NB4 (cell line): ENCODE measurements around the gene SRSF2.
"Not testable (repeated sequence)": the region's sequence is repeated elsewhere in the genome, so short reads cannot be mapped to it uniquely, and the experiment has no call there.

Experiments used
- DNase-seq: peaks from one replicate; pipeline ENCODE4 v3.0.0; 2010; ENCODE audit warnings: low read depth
- H3K4me3 ChIP-seq: one replicate; pipeline ENCODE4 v1.5.1; 2011; ENCODE audit warnings: mild to moderate bottlenecking, low read depth, low read length, moderate library complexity
- CTCF ChIP-seq: IDR thresholded peaks from one replicate; pipeline ENCODE4 v1.5.1; 2012; ENCODE audit warnings: low read depth, low read length
- MAX ChIP-seq: IDR thresholded peaks from 2 replicates; pipeline ENCODE4 v1.6.1; 2011; ENCODE audit warnings: low read depth, low read length
- MYC ChIP-seq: IDR thresholded peaks from 2 replicates; pipeline ENCODE4 v1.6.1; 2011; ENCODE audit warnings: low read depth, low read length
- POLR2A ChIP-seq: IDR thresholded peaks from 2 replicates; pipeline ENCODE4 v1.6.1; 2011; ENCODE audit warnings: mild to moderate bottlenecking; ENCODE audit not compliant: insufficient read length; ENCODE audit errors: extremely low read depth

The SRSF2 gene

DNA sequence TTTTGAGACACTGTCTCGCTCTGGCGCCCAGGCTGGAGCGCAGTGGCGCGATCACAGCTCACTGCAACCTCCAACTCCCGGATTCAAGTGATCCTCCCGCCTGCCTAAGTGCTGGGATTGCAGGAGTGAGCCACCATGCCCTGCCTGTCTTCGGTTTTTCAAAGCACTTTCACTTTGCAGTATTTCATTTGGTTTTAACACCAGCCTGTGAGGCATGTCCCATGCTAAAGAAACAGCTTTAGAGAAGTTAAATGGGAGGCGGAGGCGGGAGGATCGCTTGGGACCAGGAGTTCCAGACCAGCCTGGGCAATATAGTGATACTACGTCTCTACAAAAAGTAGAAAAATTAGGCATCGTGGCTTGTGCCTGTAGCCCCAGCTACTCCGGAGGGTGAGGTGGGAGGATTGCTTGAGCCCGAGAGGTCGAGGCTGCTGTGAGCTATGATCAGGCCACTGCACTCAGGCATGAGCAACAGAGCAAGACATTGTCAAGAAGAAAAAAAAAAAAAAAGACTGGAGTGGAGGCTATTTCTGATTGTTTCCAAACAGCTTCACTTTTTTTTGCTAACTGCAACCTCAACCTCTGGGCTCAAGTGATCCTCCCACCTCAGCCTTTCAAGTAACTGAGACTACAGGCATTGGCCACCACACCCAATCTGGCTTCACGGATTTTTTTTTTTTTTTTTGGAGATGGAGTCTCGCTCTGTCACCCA is 9.2 kb downstream of the SRSF2 start:
- peak overlapping the region; percentile 76 for H3K4me3 ChIP-seq
- DNase-seq, result peak; percentile 45
- TF ChIP-seq POLR2A (no peak), MAX (no peak), MYC (no peak), CTCF (no peak)

GRCh38 chr17:76726776-76727718 is 10.1 kb downstream of the SRSF2 start, which contains the start of gene METTL23:
TSS of gene METTL23 (plus strand) at chr17:76726839. CDS start at chr17:76729711, 2,872 bp downstream.
- H3K4me3 ChIP-seq, result peak within 1 kb of the TSS; percentile 76
- peak; percentile 86 for DNase-seq
- TF ChIP-seq MAX (peak; percentile 57), CTCF (peak; percentile 66), MYC (peak; percentile 48), POLR2A (peak; percentile 88)

DNA sequence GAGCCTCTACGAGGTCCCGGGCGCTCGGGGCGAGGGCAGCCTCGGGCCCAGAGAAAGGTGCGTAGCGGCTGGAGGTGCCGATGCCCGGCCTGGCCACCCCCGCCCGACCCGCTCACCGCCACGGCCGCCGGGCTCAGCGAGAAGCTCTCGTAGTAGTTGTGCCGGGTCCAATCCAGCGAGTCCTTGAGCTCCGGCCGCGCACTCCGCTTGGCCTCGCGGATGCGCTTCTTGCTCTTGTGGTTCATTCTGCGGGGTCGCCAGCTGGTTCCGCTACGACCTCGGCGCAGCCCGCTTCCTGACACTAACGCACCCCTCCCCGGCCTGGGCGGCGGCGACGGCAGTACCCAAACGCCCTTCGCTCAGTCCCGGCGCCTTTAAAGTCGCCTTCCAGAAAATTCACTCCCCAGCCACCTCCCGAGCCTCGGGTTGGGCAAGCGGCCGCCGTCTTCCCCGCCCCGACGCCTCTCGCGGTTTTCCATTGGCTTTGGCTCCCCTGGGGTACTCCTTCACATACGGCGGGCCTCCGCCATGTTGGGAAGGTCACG is 10.8 kb downstream of the SRSF2 start, which contains the start of gene JMJD6:
Gene JMJD6, minus strand, starts transcription at position 376 of the 545 bp plus-strand sequence. Its CDS starts 131 bp downstream, at position 245.
- DNase-seq, result peak; percentile 98
- H3K4me3 ChIP-seq, result peak within 1 kb of the TSS; percentile 76
- TF ChIP-seq CTCF, result no peak
- TF ChIP-seq MAX, result peak; percentile 62; the same call in 1 of the 2 replicates
- TF ChIP-seq POLR2A, result no peak
- peak; percentile 43 for TF ChIP-seq MYC

DNA sequence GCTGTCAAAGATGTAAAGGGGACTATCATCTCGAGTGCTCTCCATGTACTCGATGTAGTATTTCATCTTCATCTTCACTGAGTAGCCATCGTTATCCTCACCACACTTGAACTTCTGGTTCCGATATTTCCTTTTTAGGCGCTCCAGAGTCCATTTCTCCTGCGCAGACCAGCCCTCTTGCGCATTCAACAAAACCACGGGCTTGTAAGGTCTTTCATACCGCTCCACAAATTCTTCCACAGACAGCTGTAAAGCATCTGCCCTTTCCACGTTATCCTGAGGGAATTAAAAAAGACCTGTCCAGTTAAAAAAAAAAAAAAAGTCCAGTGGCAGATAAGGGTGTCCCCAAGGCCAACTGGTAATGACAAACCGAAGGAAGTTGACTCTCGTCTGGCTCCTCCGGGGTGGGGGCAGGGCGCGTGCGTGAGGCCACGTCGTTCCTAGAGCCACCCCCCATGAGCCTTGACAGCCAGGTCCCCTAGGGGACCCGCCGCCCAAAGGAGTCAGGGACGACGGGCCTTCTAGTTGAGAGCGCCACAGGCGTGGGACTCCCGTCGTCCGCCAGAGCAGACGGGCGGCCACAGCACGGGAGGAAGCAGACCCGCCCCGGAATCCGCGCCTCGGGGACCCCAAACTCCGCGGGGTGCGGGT is 11.4 kb downstream of the SRSF2 start:
- TF ChIP-seq MAX (peak; percentile 18; the same call in 1 of the 2 replicates), CTCF (no peak), MYC (peak; percentile 40)
- peak; percentile 87 for DNase-seq
- peak overlapping the region; percentile 70 for H3K4me3 ChIP-seq

GRCh38 chr17:76723812-76724211 is 13.3 kb downstream of the SRSF2 start:
- no peak overlapping the region for H3K4me3 ChIP-seq
- TF ChIP-seq MAX, result no peak
- TF ChIP-seq MYC, result no peak
- TF ChIP-seq POLR2A, result no peak
- TF ChIP-seq CTCF, result no peak
- DNase-seq, result no peak

DNA sequence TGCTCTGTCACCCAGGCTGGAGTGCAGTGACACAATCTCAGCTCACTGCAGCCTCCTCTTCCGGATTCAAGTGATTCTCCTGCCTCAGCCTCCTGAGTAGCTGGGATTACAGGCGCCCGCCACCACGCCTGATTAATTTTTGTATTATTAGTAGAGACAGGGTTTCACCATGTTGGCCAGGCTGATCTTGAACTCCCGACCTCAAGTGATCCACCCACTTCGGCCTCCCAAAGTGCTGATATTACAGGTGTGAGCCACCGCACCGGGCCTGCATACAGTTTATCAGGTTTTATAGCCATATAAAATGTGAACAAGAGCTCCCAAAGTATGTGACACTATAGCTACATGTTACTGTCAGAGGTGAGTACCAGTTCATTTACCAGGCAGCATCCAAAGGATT is 14.2 kb downstream of the SRSF2 start:
- not testable (repeated sequence) for H3K4me3 ChIP-seq, DNase-seq
